K562 (cell line): ENCODE measurements around the gene GLI3. TPM values are rescaled to one million over a fixed set of nuclear protein-coding genes. Genes with fewer than 3 reads are reported as not detected.

Source experiments
- ATAC-seq: fragments of 200-7000 bp; cut with Tn5 transposase; 3 replicates; pipeline ENCODE4 v1.9.1; 2020; ENCODE audit warnings: moderate library complexity
- BruUV-seq: library from RNA; stranded (reverse); fragments of 400-500 nt; replicated peaks from 2 replicates; lab custom pipeline; 2021; lab: Mats Ljungman, UMichigan
- CTCF ChIA-PET: fragments of 300-600 bp; formaldehyde crosslinking; extraction: SDS; loops from one replicate; lab custom pipeline; 2021; ENCODE audit warnings: low intra/inter-chr PET ratio; lab: Yijun Ruan, JAX
- POLR2A ChIA-PET: fragments of 300-600, 350-650 bp; sonication (Branson Sonifier 250); formaldehyde crosslinking; extraction: SDS; loops from one replicate; lab custom pipeline; 2021; ENCODE audit warnings: antibody characterized with exemption, inconsistent platforms; lab: Yijun Ruan, JAX
- DNase-seq, 4 experiments: peaks; one replicate each; pipeline versions ENCODE4 v3.0.0 to v3.0.0-alpha.2; 2011 to 2018; ENCODE audit warnings: low spot score in 3 of 4, mixed read lengths in 3 of 4; ENCODE audit errors: extremely low read depth in 1 of 4
- FAIRE-seq: peaks from 2 replicates; lab custom pipeline; 2011; peaks lifted over from hg19 to GRCh38; lab: Jason Lieb, UNC
- H2AFZ ChIP-seq: 2 replicates; pipeline ENCODE4 v1.6.0; 2011; ENCODE audit warnings: low read depth, low read length, control low read depth, inconsistent platforms
- H3K27ac ChIP-seq: fragments of 200-600 bp; 3 replicates; pipeline ENCODE4 v1.8.0; 2011; ENCODE audit warnings: low read depth, mild to moderate bottlenecking, control low read depth, inconsistent platforms, low read length, moderate library complexity, mixed read lengths; ENCODE audit errors: extremely low read depth
- H3K27me3 ChIP-seq, 2 experiments: fragments of 300-600 bp in 1 of 2; 2 replicates in 1 of 2; 3 replicates in 1 of 2; pipeline versions ENCODE4 v1.6.0 to v1.8.0; 2011; ENCODE audit warnings: inconsistent platforms in 2 of 2, low read length in 2 of 2, mild to moderate bottlenecking in 1 of 2, mixed read lengths in 1 of 2, moderate library complexity in 1 of 2; ENCODE audit not compliant: control insufficient read depth in 2 of 2, insufficient read depth in 2 of 2
- H3K36me3 ChIP-seq: fragments of 300-600 bp; 3 replicates; pipeline ENCODE4 v1.8.0; 2011; ENCODE audit warnings: mild to moderate bottlenecking, low read length, inconsistent platforms; ENCODE audit not compliant: control insufficient read depth, insufficient read depth
- H3K4me1 ChIP-seq, 2 experiments: fragments of 200-600 bp in 1 of 2; replicated peaks in 1 of 2; 2 replicates in 1 of 2; 3 replicates in 1 of 2; pipeline versions ENCODE4 v1.5.1 to v1.8.0; 2011; ENCODE audit warnings: inconsistent platforms in 2 of 2, low read length in 2 of 2, mild to moderate bottlenecking in 1 of 2, mixed read lengths in 1 of 2, moderate library complexity in 1 of 2; ENCODE audit not compliant: control insufficient read depth in 2 of 2, insufficient read depth in 2 of 2
- H3K4me2 ChIP-seq: 2 replicates; pipeline ENCODE4 v1.6.1; 2011; ENCODE audit warnings: low read length, control low read depth, inconsistent platforms, mixed read lengths; ENCODE audit not compliant: insufficient read depth
- H3K4me3 ChIP-seq: fragments of 200-600 bp; sonication (generic), shearing (Covaris generic); 2 replicates; pipeline ENCODE4 v1.5.1; 2016; ENCODE audit warnings: control low read depth, inconsistent platforms
- H3K79me2 ChIP-seq: fragments of 200-600 bp; 3 replicates; pipeline ENCODE4 v1.8.0; 2011; ENCODE audit warnings: low read length, inconsistent platforms; ENCODE audit not compliant: control insufficient read depth, insufficient read depth
- H3K9ac ChIP-seq, 2 experiments: 2 replicates each; pipeline versions ENCODE4 v1.6.0 to v1.6.1; 2011; ENCODE audit warnings: low read depth in 2 of 2, low read length in 2 of 2, control low read depth in 1 of 2, inconsistent platforms in 1 of 2, mild to moderate bottlenecking in 1 of 2, mixed read lengths in 1 of 2; ENCODE audit not compliant: insufficient read depth in 1 of 2
- H3K9me1 ChIP-seq: one replicate; pipeline ENCODE4 v1.6.0; 2011; ENCODE audit warnings: inconsistent platforms, mild to moderate bottlenecking, low read length, moderate library complexity; ENCODE audit not compliant: control insufficient read depth, insufficient read depth
- H3K9me3 ChIP-seq: replicated peaks from 2 replicates; pipeline ENCODE4 v1.5.1; 2011; ENCODE audit warnings: low read depth, low read length, inconsistent platforms; ENCODE audit not compliant: control insufficient read depth, insufficient read depth
- H4K20me1 ChIP-seq: replicated peaks from 2 replicates; pipeline ENCODE4 v1.6.1; 2011; ENCODE audit warnings: low read length, inconsistent platforms, mixed read lengths; ENCODE audit not compliant: control insufficient read depth, insufficient read depth
- CBX8 ChIP-seq: fragments of 200-600 bp; sonication (generic); IDR thresholded peaks from 2 replicates; pipeline ENCODE4 v1.6.1; 2012; ENCODE audit warnings: borderline replicate concordance, mixed run types, low read depth, mild to moderate bottlenecking, moderate library complexity, mixed read lengths, low read length, control low read depth, inconsistent platforms; ENCODE audit not compliant: poor library complexity, severe bottlenecking; ENCODE audit errors: extremely low read depth
- ETV6 ChIP-seq, 3 experiments: fragments of 150-350 bp in 1 of 3; sonication (generic) in 1 of 3; formaldehyde crosslinking in 1 of 3; IDR thresholded peaks; 2 replicates each; pipeline versions ENCODE4 v1.6.1 to v1.8.0; 2014 to 2022; ENCODE audit warnings: borderline replicate concordance in 2 of 3, low read depth in 2 of 3, antibody characterized with exemption in 1 of 3, low read length in 1 of 3, mild to moderate bottlenecking in 1 of 3, missing genetic modification reagents in 1 of 3
- ZBTB26 ChIP-seq: fragments of 450-650 bp; formaldehyde crosslinking; IDR thresholded peaks from 2 replicates; pipeline ENCODE4 v1.4.0; 2022; ENCODE audit warnings: missing genetic modification characterization
- ZNF449 ChIP-seq: fragments of 250-450 bp; sonication (Bioruptor Pico); IDR thresholded peaks from 2 replicates; pipeline ENCODE4 v1.8.0; 2022; ENCODE audit warnings: moderate library complexity, mild to moderate bottlenecking, inconsistent platforms
- WGBS: fragments of 100-300 bp; shearing (Covaris generic); methylation state at CpG from one replicate; pipeline ENCODE4 v1.1.6; 2016; ENCODE audit warnings: low coverage, mixed read lengths; ENCODE audit not compliant: insufficient coverage; ENCODE audit errors: missing lambda C conversion rate; 5-methylcytosine and 5-hydroxymethylcytosine counted together
- in situ Hi-C: fragments of 300-500 bp; cut with MboI; formaldehyde crosslinking; loops from 4 replicates; pipeline ENCODE4 v1.15.0; 2018; ENCODE audit warnings: inconsistent platforms, mixed read lengths
- intact Hi-C: fragments of 100-400 bp; cut with micrococcal nuclease; formaldehyde crosslinking; loops from 2 replicates; pipeline ENCODE4 v1.14.2; 2022
- polyA plus RNA-seq, 8 experiments: library from polyadenylated mRNA; depleted of rRNA in 4 of 8; stranded (reverse) in 5 of 8; unstranded in 3 of 8; fragments of >200 nt; fragmentation: Nextera tagmentation in 2 of 8; fragmentation: Illumina TruSeq in 1 of 8; extraction: Ambion mirVana in 2 of 8; extraction: Trizol in 1 of 8; gene quantifications; 2 replicates each; pipeline versions ENCODE4 v1.2.1 to v1.2.3, GENCODE V29; 2011 to 2014; ENCODE audit warnings: inconsistent platforms in 1 of 8, missing spikeins in 1 of 8
- total RNA-seq, 7 experiments: library from RNA; depleted of rRNA in 6 of 7; stranded (reverse); fragments of >200 nt in 6 of 7; fragmentation: Illumina TruSeq in 2 of 7; extraction: Trizol in 2 of 7; gene quantifications; 2 replicates each; pipeline versions ENCODE4 v1.2.1 to v1.2.3, GENCODE V29; 2011 to 2021; ENCODE audit warnings: low replicate concordance in 1 of 7

Gene GLI3
- total and polyA plus RNA-seq, 9 of the 15 experiments (the other 6 are each of a cell fraction or from before 2014, with no cell fraction given) = 0.01 to 0.18 (median 0.07) TPM; not detected in 6

GRCh38 chr7:41971640-41972187 is 265.3 kb downstream of the GLI3 start:
- no TSS peak for BruUV-seq
- no peak overlapping the region for H3K4me3 ChIP-seq
- WGBS = 0% methylated on average over 9 of the region's 9 CpGs
- H3K27ac ChIP-seq = no peak overlapping the region
- no peak for FAIRE-seq
- no peaks in the 10 kb centered on the region for H3K36me3 ChIP-seq
- H3K79me2 ChIP-seq = no peaks in the 10 kb centered on the region
- H3K9me1 ChIP-seq = peaks cover 7% of the 10 kb centered on the region
- no peak for ATAC-seq
- POLR2A ChIA-PET = no interaction called here
- no peak for DNase-seq
- peaks cover 0 to 8% of the 10 kb centered on the region in 2 experiments; a peak in 3 of 5 replicates for H3K27me3 ChIP-seq
- H3K4me1 ChIP-seq = no peaks in the 10 kb centered on the region
- no peak overlapping the region for H3K4me2 ChIP-seq
- TF ChIP-seq ETV6 (IDR thresholded peaks at IDR 0.05; ENCODE audit: borderline replicate concordance in 1 of 2, low read depth in 2 of 2, low read length in 1 of 2) (no peak), ETV6 (CRISPR knock-in tag; IDR thresholded peaks at IDR 0.05; ENCODE audit: borderline replicate concordance) (no peak), CBX8 (no peak)
- intact Hi-C loops = no loop called here
- CTCF ChIA-PET = no interaction called here
- no peak overlapping the region for H2AFZ ChIP-seq
- H3K9me3 ChIP-seq = no peaks in the 10 kb centered on the region
- no peak overlapping the region for H3K9ac ChIP-seq
- in situ Hi-C loops = no loop called here
- no peaks in the 10 kb centered on the region for H4K20me1 ChIP-seq

GRCh38 chr7:41970941-41971340 is 266.1 kb downstream of the GLI3 start:
- no peak overlapping the region for H3K4me2 ChIP-seq
- H3K9ac ChIP-seq = no peak overlapping the region
- H3K79me2 ChIP-seq = no peaks in the 10 kb centered on the region
- in situ Hi-C loops = no loop called here
- DNase-seq (no peak), ATAC-seq (no peak), FAIRE-seq (no peak)
- ChIA-PET POLR2A (no interaction called here), CTCF (no interaction called here)
- peaks cover 3 to 16% of the 10 kb centered on the region in 2 experiments; a peak in 3 of 5 replicates for H3K27me3 ChIP-seq
- H4K20me1 ChIP-seq = no peaks in the 10 kb centered on the region
- H3K27ac ChIP-seq = no peak overlapping the region
- H3K4me1 ChIP-seq = no peaks in the 10 kb centered on the region; a peak in 1 of 5 replicates
- TF ChIP-seq ZNF449 (CRISPR knock-in tag) (no peak), ZBTB26 (no peak)
- H3K36me3 ChIP-seq = no peaks in the 10 kb centered on the region
- H2AFZ ChIP-seq = no peak overlapping the region
- intact Hi-C loops = no loop called here
- H3K9me3 ChIP-seq = no peaks in the 10 kb centered on the region
- H3K4me3 ChIP-seq = no peak overlapping the region
- no TSS peak for BruUV-seq
- H3K9me1 ChIP-seq = peaks cover 7% of the 10 kb centered on the region
- 0% methylated on average over 5 of the region's 5 CpGs for WGBS
